RWPE1 (cell line): ENCODE results near the gene CLK4.

Source experiments
- CTCF ChIA-PET: fragments of 350-600 bp; sonication (Branson Sonifier 250); formaldehyde crosslinking; extraction: SDS; loops from one replicate; lab custom pipeline; 2021; lab: Yijun Ruan, JAX
- POLR2A ChIA-PET: fragments of 400-600 bp; formaldehyde crosslinking; extraction: SDS; loops from one replicate; lab custom pipeline; 2020; ENCODE audit warnings: antibody characterized with exemption; ENCODE audit not compliant: low non-redundant PET; lab: Yijun Ruan, JAX
- DNase-seq: peaks from one replicate; pipeline ENCODE4 v3.0.0; 2012; ENCODE audit warnings: low spot score
- H3K27ac ChIP-seq: fragments of 450-650 bp; 2 replicates; pipeline ENCODE4 v1.5.1; 2017
- TF ChIP-seq, protein P1 (sequence below): fragments of 450-650 bp; conservative IDR thresholded peaks from 2 replicates; pipeline ENCODE4 v1.5.1; 2017; ENCODE audit warnings: low read depth, mild to moderate bottlenecking

The CLK4 gene

DNA sequence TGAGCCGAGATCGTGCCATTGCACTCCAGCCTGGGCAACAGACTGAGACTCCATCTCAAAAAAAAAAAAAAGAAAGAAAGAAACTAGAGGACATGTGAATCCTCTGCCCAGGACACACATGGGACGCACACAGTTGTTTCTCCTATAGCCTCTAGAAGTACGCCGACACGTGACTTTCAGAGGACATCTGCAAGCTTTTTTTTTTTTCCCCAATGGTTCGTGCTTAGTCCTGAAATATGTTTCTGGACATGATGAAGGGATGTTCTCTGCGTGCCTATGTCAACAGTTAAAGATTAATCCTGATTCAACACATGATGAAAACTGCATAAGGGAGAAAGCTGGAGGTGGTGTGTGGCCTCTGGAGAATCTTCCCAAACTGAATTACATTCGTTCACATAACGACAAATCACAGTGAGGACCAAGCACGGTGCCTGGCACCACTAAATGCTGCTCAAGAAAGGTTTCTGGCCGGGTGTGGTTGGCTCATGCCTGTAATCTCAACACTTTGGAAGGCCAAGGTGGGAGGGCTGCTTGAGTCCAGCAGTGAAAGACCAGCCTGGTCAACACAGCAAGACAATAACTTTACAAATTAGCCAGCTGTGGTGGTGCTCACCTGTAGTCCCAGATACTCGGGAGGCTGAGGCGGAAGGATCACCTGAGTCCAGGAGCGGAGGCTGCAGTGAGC lies 46.4 kb downstream of the CLK4 start:
- POLR2A ChIA-PET: no interaction called here
- TF ChIP-seq, protein P1, sequence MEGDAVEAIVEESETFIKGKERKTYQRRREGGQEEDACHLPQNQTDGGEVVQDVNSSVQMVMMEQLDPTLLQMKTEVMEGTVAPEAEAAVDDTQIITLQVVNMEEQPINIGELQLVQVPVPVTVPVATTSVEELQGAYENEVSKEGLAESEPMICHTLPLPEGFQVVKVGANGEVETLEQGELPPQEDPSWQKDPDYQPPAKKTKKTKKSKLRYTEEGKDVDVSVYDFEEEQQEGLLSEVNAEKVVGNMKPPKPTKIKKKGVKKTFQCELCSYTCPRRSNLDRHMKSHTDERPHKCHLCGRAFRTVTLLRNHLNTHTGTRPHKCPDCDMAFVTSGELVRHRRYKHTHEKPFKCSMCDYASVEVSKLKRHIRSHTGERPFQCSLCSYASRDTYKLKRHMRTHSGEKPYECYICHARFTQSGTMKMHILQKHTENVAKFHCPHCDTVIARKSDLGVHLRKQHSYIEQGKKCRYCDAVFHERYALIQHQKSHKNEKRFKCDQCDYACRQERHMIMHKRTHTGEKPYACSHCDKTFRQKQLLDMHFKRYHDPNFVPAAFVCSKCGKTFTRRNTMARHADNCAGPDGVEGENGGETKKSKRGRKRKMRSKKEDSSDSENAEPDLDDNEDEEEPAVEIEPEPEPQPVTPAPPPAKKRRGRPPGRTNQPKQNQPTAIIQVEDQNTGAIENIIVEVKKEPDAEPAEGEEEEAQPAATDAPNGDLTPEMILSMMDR: no peak
- H3K27ac ChIP-seq: no peak overlapping the region
- no peak for DNase-seq
- CTCF ChIA-PET: interaction anchor here (0.6 kb wide), 2 partner anchors 11 to 933 kb away, joined by 3 to 4 read pairs; no protein-coding TSS in a partner anchor

DNA sequence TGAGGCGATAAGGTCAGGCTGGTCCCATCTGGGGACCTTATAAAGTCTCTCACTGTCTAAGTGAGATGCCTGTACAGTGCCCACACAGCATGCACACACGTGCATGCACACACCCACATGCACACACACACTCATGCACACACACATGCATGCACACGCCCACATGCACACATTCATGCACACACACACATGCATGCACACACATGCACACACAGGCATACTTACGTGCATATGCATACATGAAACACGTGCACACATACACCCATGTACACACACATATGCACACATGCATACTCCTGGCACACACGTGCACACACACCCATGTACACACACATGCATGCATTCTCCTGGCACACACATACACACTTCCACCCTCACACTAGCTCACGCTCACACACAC lies 48.9 kb downstream of the CLK4 start:
- POLR2A ChIA-PET: no interaction called here

DNA sequence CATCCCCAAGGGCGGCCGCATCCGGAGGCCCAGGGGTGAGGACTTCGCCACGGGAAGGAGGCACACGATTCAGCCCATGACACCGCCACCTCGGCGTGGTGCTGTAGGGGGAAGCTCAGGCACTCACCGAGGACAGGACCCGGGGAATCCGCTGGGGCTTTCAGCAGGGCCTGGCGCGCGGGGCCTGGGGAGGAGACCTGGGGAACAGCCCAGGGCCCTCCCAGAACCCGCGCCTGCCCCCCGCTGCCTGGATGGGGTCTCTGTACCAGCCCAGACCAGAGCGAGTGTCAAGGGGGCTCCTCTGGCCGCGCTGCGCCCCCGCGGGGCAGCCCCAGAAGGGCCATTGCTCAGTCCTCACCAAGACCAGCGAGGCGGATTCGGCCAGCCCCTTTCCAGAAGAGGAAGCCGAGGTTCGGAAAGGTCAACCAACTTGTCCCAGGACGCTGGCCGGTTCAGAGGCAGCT lies 49.4 kb downstream of the CLK4 start:
- no peak overlapping the region for H3K27ac ChIP-seq
- POLR2A ChIA-PET: no interaction called here
- DNase-seq: no peak
- CTCF ChIA-PET: no interaction called here
- TF ChIP-seq, protein P1: no peak

More for the DNA sequence above, 48.9 kb downstream of the CLK4 start:
- no peak for DNase-seq
- TF ChIP-seq, protein P1: no peak
- CTCF ChIA-PET: interaction anchor here (0.6 kb wide), 1 partner anchor 626 kb away, joined by 3 read pairs; no protein-coding TSS in a partner anchor
- no peak overlapping the region for H3K27ac ChIP-seq

DNA sequence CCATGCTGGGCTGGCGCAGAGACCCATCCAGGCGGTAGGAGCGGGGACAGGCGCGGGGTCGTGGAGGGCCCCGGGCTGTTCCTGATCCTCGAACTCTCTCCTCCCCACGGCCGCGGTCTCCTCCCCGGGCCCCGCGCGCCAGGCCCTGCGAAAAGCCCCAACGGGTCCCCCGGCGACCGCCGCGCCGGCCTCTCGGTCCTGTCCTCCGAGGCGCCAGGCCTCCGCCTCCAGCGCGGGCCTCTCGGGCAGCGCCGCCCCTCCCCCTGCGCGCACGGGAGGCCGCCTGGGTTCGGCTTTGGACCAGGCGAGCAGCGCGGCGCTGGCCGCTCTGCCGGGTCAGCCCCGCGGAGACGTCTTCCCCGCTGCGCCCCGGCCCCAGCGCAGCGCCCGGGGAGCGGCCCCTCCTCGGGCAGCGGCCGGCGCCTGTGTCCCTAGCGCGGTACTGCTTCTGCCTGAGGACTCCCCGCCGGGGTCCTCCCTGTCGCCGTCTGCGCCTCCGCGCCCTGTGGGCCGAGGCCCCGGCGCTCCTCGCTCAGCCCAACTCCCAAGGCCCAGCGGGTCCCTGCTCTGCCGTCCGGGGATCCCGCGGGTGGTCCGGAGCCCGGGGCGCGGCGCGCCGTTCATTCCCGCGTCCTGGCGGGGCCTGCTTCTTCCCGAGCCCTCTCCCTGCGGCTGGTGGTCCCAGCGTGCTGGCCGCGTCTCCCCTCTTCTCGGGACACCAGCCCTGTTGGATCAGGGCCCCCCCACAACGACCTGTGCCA lies 50.1 kb downstream of the CLK4 start:
- ChIA-PET CTCF (no interaction called here), POLR2A (no interaction called here)
- TF ChIP-seq, protein P1: no peak
- no peak overlapping the region for H3K27ac ChIP-seq
- no peak for DNase-seq

DNA sequence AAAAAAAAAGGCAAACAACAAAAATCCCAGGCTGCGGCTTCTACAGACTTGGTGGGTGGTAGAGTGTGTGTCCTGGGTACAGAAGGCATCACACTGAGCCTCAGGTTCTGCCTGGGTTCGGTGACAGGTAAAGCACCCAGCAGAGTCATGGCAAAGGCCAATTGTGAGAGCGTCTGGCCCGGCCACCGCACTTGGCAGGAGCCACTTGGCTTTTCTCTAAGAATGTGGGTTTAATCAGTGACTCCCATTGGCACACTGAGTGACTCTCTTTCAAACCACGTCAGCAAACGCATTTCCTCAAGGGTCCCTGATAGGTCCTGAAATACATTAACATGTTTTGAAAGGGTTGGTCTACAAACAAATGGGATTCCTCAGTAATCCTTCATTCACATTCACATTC lies 53.6 kb downstream of the CLK4 start:
- CTCF ChIA-PET: interaction anchor here (0.6 to 1.0 kb wide), 2 partner anchors 293 to 585 kb away, joined by 3 read pairs; no protein-coding TSS in a partner anchor
- TF ChIP-seq, protein P1: no peak
- POLR2A ChIA-PET: no interaction called here
- no peak for DNase-seq
- H3K27ac ChIP-seq: no peak overlapping the region

DNA sequence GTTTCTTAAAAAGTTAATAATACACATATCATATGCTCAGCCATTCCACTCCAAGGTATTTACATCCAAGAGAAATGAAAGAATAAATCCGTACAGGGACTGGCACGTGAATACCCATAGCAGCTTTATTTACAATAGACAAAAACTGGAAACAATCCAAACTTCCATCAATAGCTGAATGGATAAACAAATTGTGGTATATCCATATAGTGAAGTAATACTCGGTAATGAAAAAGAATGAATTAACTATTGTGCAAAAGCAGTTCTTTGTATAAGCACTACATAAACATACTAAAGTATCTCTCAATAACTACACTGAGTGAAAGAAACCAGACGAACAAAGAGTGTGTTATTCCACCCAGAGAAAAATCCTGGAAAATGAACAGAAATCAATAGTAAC lies 54.2 kb downstream of the CLK4 start:
- ChIA-PET CTCF (interaction anchor here (0.6 to 1.0 kb wide), 2 partner anchors 292 to 584 kb away, joined by 3 read pairs; no protein-coding TSS in a partner anchor), POLR2A (interaction anchor here (0.6 kb wide), 1 partner anchor 10 kb away, joined by 6 read pairs; no protein-coding TSS in a partner anchor)
- TF ChIP-seq, protein P1: no peak
- no peak for DNase-seq
- no peak overlapping the region for H3K27ac ChIP-seq
